ENCODE measurements around the gene SPINK5. TPM values are rescaled to one million over a fixed set of nuclear protein-coding genes. Genes with fewer than 3 reads are reported as not detected.

Gene SPINK5
- total RNA-seq, 1 experiment from 2014 or later, result not detected

GRCh38 chr5:148135091-148136048, 71.6 kb downstream of the SPINK5 start:
- Histone ChIP-seq H3K4me3 (ENCODE audit: low read depth, low read length, poor library complexity, severe bottlenecking) (no peak overlapping the region), H3K36me3 (ENCODE audit: insufficient read depth, low read length, poor library complexity, severe bottlenecking) (no peaks in the 10 kb centered on the region), H3K4me1 (ENCODE audit: insufficient read depth, low read length, poor library complexity, severe bottlenecking) (no peaks in the 10 kb centered on the region), H3K9me3 (ENCODE audit: low read depth, low read length, poor library complexity, severe bottlenecking) (no peaks in the 10 kb centered on the region), H3K27ac (ENCODE audit: low read depth, low read length, poor library complexity, severe bottlenecking) (no peak overlapping the region), H3K27me3 (replicated peaks; ENCODE audit: insufficient read depth, low read depth, low read length, poor library complexity) (peaks cover 77% of the 10 kb centered on the region)
- no peak for DNase-seq (ENCODE audit: low spot score)
- ChIA-PET POLR2A (ENCODE audit: low non-redundant PET) (no interaction called here), CTCF (no interaction called here)
- intact Hi-C loops (cut with micrococcal nuclease; ENCODE audit: unreplicated experiment), result no loop called here
- TF ChIP-seq CTCF (conservative IDR thresholded peaks at IDR 0.05; ENCODE audit: low read depth, low read length) (no peak), EZH2 (IDR thresholded peaks at IDR 0.05; ENCODE audit: borderline replicate concordance, low read depth, low read length, poor library complexity, severe bottlenecking) (no peak)
- no TSS peak for BruUV-seq (replicated peaks)

DNA sequence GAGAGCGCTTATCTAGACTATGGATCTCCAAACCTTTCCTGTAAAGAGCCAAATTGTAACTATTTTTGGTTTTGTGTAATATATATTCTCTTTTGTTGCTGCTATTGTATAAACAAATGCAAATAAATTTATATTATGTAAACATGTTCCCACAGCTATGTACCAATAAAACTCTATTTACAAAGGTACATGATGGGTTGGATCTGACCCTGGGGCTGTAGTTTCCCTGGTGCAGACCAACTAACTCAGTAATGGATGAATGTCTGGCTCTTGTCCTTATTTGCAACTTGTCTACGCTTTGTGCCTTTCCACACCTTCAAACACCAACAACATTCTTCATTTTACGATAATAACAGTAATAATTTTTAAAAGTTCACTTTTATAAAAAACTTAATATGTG, 77.1 kb downstream of the SPINK5 start:
- Histone ChIP-seq H3K4me3 (ENCODE audit: low read depth, low read length, poor library complexity, severe bottlenecking) (no peak overlapping the region), H3K4me1 (ENCODE audit: insufficient read depth, low read length, poor library complexity, severe bottlenecking) (no peaks in the 10 kb centered on the region), H3K27me3 (replicated peaks; ENCODE audit: insufficient read depth, low read depth, low read length, poor library complexity) (peaks cover 52% of the 10 kb centered on the region), H3K27ac (ENCODE audit: low read depth, low read length, poor library complexity, severe bottlenecking) (no peak overlapping the region), H3K36me3 (ENCODE audit: insufficient read depth, low read length, poor library complexity, severe bottlenecking) (no peaks in the 10 kb centered on the region), H3K9me3 (ENCODE audit: low read depth, low read length, poor library complexity, severe bottlenecking) (no peaks in the 10 kb centered on the region)
- ChIA-PET POLR2A (ENCODE audit: low non-redundant PET) (no interaction called here), CTCF (no interaction called here)
- BruUV-seq (replicated peaks), result no TSS peak
- TF ChIP-seq EZH2 (IDR thresholded peaks at IDR 0.05; ENCODE audit: borderline replicate concordance, low read depth, low read length, poor library complexity, severe bottlenecking), result no peak
- TF ChIP-seq CTCF (conservative IDR thresholded peaks at IDR 0.05; ENCODE audit: low read depth, low read length), result no peak
- DNase-seq (ENCODE audit: low spot score), result no peak
- intact Hi-C loops (cut with micrococcal nuclease; ENCODE audit: unreplicated experiment), result no loop called here

GRCh38 chr5:148141645-148142044, 77.9 kb downstream of the SPINK5 start:
- H3K27me3 ChIP-seq (replicated peaks; ENCODE audit: insufficient read depth, low read depth, low read length, poor library complexity), result peaks cover 44% of the 10 kb centered on the region
- intact Hi-C loops (cut with micrococcal nuclease; ENCODE audit: unreplicated experiment), result no loop called here
- no peak for DNase-seq (ENCODE audit: low spot score)
- ChIA-PET POLR2A (ENCODE audit: low non-redundant PET) (no interaction called here), CTCF (no interaction called here)
- TF ChIP-seq CTCF (conservative IDR thresholded peaks at IDR 0.05; ENCODE audit: low read depth, low read length) (no peak), EZH2 (IDR thresholded peaks at IDR 0.05; ENCODE audit: borderline replicate concordance, low read depth, low read length, poor library complexity, severe bottlenecking) (no peak)
- no peaks in the 10 kb centered on the region for H3K9me3 ChIP-seq (ENCODE audit: low read depth, low read length, poor library complexity, severe bottlenecking)
- no peak overlapping the region for H3K27ac ChIP-seq (ENCODE audit: low read depth, low read length, poor library complexity, severe bottlenecking)
- H3K36me3 ChIP-seq (ENCODE audit: insufficient read depth, low read length, poor library complexity, severe bottlenecking), result no peaks in the 10 kb centered on the region
- H3K4me1 ChIP-seq (ENCODE audit: insufficient read depth, low read length, poor library complexity, severe bottlenecking), result no peaks in the 10 kb centered on the region
- no TSS peak for BruUV-seq (replicated peaks)
- no peak overlapping the region for H3K4me3 ChIP-seq (ENCODE audit: low read depth, low read length, poor library complexity, severe bottlenecking)

Measured in A673 (cell line).